Psoas muscle (tissue), 8 donors: ENCODE measurements around the gene ACYP2. TPM values are rescaled to one million over a fixed set of nuclear protein-coding genes. Genes with fewer than 3 reads are reported as not detected.

Experiments used
- ATAC-seq, 4 donors: fragments of 200-7000 bp; cut with Tn5 transposase; one replicate each; pipeline ENCODE4 v1.9.1; 2020; ENCODE audit warnings: moderate library complexity in 3 of 4, mild to moderate bottlenecking in 2 of 4
- DNase-seq, 2 donors: peaks; one replicate each; pipeline ENCODE4 v3.0.0-alpha.2; 2020
- H3K27ac ChIP-seq: fragments of 200-600 bp; one replicate; pipeline ENCODE4 v1.8.0; 2022
- H3K27me3 ChIP-seq, 3 donors: fragments of 200-600 bp in 1 of 3; one replicate each; pipeline versions ENCODE4 v1.6.1 to v1.8.0; 2013 to 2022; ENCODE audit warnings: low read length in 2 of 3, mild to moderate bottlenecking in 2 of 3, moderate library complexity in 1 of 3; ENCODE audit not compliant: insufficient read depth in 3 of 3
- H3K36me3 ChIP-seq, 2 donors: fragments of 200-600 bp in 1 of 2; one replicate each; pipeline versions ENCODE4 v1.6.1 to v1.8.0; 2013 to 2022; ENCODE audit warnings: low read depth in 1 of 2, mild to moderate bottlenecking in 1 of 2, moderate library complexity in 1 of 2; ENCODE audit not compliant: insufficient read depth in 1 of 2
- H3K4me1 ChIP-seq: fragments of 200-600 bp; one replicate; pipeline ENCODE4 v1.8.0; 2022
- H3K4me3 ChIP-seq: fragments of 200-600 bp; one replicate; pipeline ENCODE4 v1.8.0; 2022; ENCODE audit warnings: mild to moderate bottlenecking
- H3K9me3 ChIP-seq: fragments of 200-600 bp; one replicate; pipeline ENCODE4 v1.8.0; 2022
- CTCF ChIP-seq: fragments of 200-600 bp; IDR thresholded peaks from one replicate; pipeline ENCODE4 v1.8.0; 2022; ENCODE audit warnings: antibody characterized with exemption
- WGBS, 3 donors: extraction: QIAGEN DNeasy Blood & Tissue Kit; methylation state at CpG; one replicate each; pipeline versions ENCODE4 v1.1.6 to v1.1.7; 2013; 5-methylcytosine and 5-hydroxymethylcytosine counted together
- intact Hi-C, 2 donors: fragments of 100-400 bp; cut with DNase I; formaldehyde crosslinking; loops; one replicate each; pipeline versions ENCODE4 v1.11.0 to v1.14.2; 2022
- polyA plus RNA-seq, 3 donors: library from polyadenylated mRNA; stranded (reverse); fragments of 200-250 nt; gene quantifications; one replicate each; pipeline ENCODE4 v1.2.3, GENCODE V29; 2013
- total RNA-seq, 4 donors: library from RNA; stranded (reverse); fragmentation: NEBNext Ultra II Directional in 2 of 4; extraction: Animal tissue kit (Norgen Biotek cat#: 25700) in 2 of 4; gene quantifications; one replicate each; pipeline versions ENCODE4 v1.2.1 to v1.2.4, GENCODE V29; 2021 to 2023
- donor health status: healthy with polysubstance abuse.
- donor health status: DM: no; HTN: no; CAD: no; lungs with moderate emphysema.
- donor health status: Bipolar disorder and iron deficiency.
- donor health status: healthy.
- donor health status: DM: yes; HTN: yes; CAD: no.
- donor health status: DM: no; HTN: no; CAD: no.
- donor health status: DM: no; HTN: no; CAD: no.
- donor health status: DM: yes; HTN: yes; CAD: no.

The ACYP2 gene
- total and polyA plus RNA-seq, 7 donors, result 73.5 to 231 (median 108) TPM

- ATAC-seq (no peak), DNase-seq (no peak)
- Histone ChIP-seq H3K27ac (no peak overlapping the region), H3K4me3 (no peak overlapping the region), H3K36me3 (no peaks in the 10 kb centered on the region), H3K9me3 (no peaks in the 10 kb centered on the region), H3K4me1 (peaks cover 12% of the 10 kb centered on the region), H3K27me3 (no peaks in the 10 kb centered on the region)
- no peak for TF ChIP-seq CTCF
- intact Hi-C loops, result loop anchor here in 1 of 2 donors (5.0 kb wide), 1 partner anchor 125 kb away; the partner anchor contains the start of gene SPTBN1
- 68 to 70% (median 69%) methylated on average over 3 of the region's 3 CpGs for WGBS, 3 donors
Measured at GRCh38 chr2:54332386-54332785, 217.0 kb downstream of the ACYP2 start.

- WGBS, 3 donors, result 77 to 91% (median 87%) methylated on average over 1 of the region's 1 CpG
- no peaks in the 10 kb centered on the region for H3K36me3 ChIP-seq
Measured at GRCh38 chr2:54336136-54336976, 220.9 kb downstream of the ACYP2 start.

GRCh38 chr2:54336977-54337255 is 221.5 kb downstream of the ACYP2 start:
- Histone ChIP-seq H3K4me3 (no peak overlapping the region), H3K27me3 (no peaks in the 10 kb centered on the region), H3K9me3 (no peaks in the 10 kb centered on the region), H3K27ac (no peak overlapping the region), H3K4me1 (no peaks in the 10 kb centered on the region), H3K36me3 (no peaks in the 10 kb centered on the region)
- ATAC-seq, result no peak
- 73 to 82% (median 78%) methylated on average over 1 of the region's 1 CpG for WGBS, 3 donors
- intact Hi-C loops, result no loop called here
- DNase-seq, result no peak
- no peak for TF ChIP-seq CTCF

More at GRCh38 chr2:54336136-54336976, 220.9 kb downstream of the ACYP2 start:
- Histone ChIP-seq H3K4me3 (no peak overlapping the region), H3K9me3 (no peaks in the 10 kb centered on the region), H3K27ac (no peak overlapping the region), H3K4me1 (peaks cover 2% of the 10 kb centered on the region), H3K27me3 (no peaks in the 10 kb centered on the region)
- intact Hi-C loops, result no loop called here
- DNase-seq (no peak), ATAC-seq (no peak)
- no peak for TF ChIP-seq CTCF

GRCh38 chr2:54341656-54342055 is 226.2 kb downstream of the ACYP2 start:
- no peaks in the 10 kb centered on the region for H3K9me3 ChIP-seq
- no peaks in the 10 kb centered on the region for H3K27me3 ChIP-seq
- no peaks in the 10 kb centered on the region for H3K4me1 ChIP-seq
- WGBS, 3 donors, result 50 to 71% (median 61%) methylated on average over 1 of the region's 1 CpG
- ATAC-seq (no peak), DNase-seq (no peak)
- H3K4me3 ChIP-seq, result no peak overlapping the region
- peak; percentile 5 for TF ChIP-seq CTCF
- intact Hi-C loops, result no loop called here
- no peaks in the 10 kb centered on the region for H3K36me3 ChIP-seq
- H3K27ac ChIP-seq, result no peak overlapping the region

GRCh38 chr2:54342603-54343002 is 227.2 kb downstream of the ACYP2 start:
- no peak for ATAC-seq
- no peaks in the 10 kb centered on the region for H3K4me1 ChIP-seq
- no peaks in the 10 kb centered on the region for H3K9me3 ChIP-seq
- 86 to 92% (median 87%) methylated on average over 2 of the region's 2 CpGs for WGBS, 3 donors
- intact Hi-C loops, result no loop called here
- H3K27ac ChIP-seq, result no peak overlapping the region
- DNase-seq, result no peak
- no peak overlapping the region for H3K4me3 ChIP-seq
- H3K27me3 ChIP-seq, result no peaks in the 10 kb centered on the region
- no peak for TF ChIP-seq CTCF
- no peaks in the 10 kb centered on the region for H3K36me3 ChIP-seq
